K562 (cell line): ENCODE results near the gene CHAC1.

Experiments
- BHLHE40 ChIP-seq: IDR thresholded peaks from 2 replicates; pipeline ENCODE4 v1.6.1; 2011; ENCODE audit warnings: low read length, improper control_type of control experiment
- EZH2 ChIP-seq: IDR thresholded peaks from 2 replicates; pipeline ENCODE4 v1.6.1; 2012; ENCODE audit warnings: low read depth, mild to moderate bottlenecking, inconsistent platforms, low read length, borderline replicate concordance
- GABPA ChIP-seq: fragments of 200-800 bp; sonication (Bioruptor generic); conservative IDR thresholded peaks from 2 replicates; pipeline ENCODE4 v1.6.1; 2016; ENCODE audit warnings: low read depth, missing genetic modification characterization, missing compliant biosample characterization
- GABPB1 ChIP-seq: sonication (generic); formaldehyde crosslinking; IDR thresholded peaks from 2 replicates; pipeline ENCODE4 v1.8.0; 2022; ENCODE audit warnings: mild to moderate bottlenecking, missing genetic modification reagents
- JUND ChIP-seq, 2 experiments: IDR thresholded peaks; 2 replicates in 1 of 2; 3 replicates in 1 of 2; pipeline ENCODE4 v1.6.1; 2011; ENCODE audit warnings: borderline replicate concordance in 2 of 2, low read depth in 2 of 2, low read length in 2 of 2, improper control_type of control experiment in 1 of 2, missing biosample characterization in 1 of 2, missing genetic modification characterization in 1 of 2, missing genetic modification reagents in 1 of 2
- KLF1 ChIP-seq: fragments of 450-650 bp; IDR thresholded peaks from 2 replicates; pipeline ENCODE4 v1.6.1; 2016; ENCODE audit warnings: missing genetic modification characterization, missing compliant biosample characterization
- MCM5 ChIP-seq: fragments of 450-650 bp; IDR thresholded peaks from 2 replicates; pipeline ENCODE4 v1.6.1; 2016; ENCODE audit warnings: low read depth
- MEIS2 ChIP-seq: fragments of 450-650 bp; IDR thresholded peaks from 2 replicates; pipeline ENCODE4 v1.6.1; 2014; ENCODE audit warnings: mild to moderate bottlenecking; ENCODE audit not compliant: partially characterized antibody
- POLR2AphosphoS5 ChIP-seq: IDR thresholded peaks from 2 replicates; pipeline ENCODE4 v1.6.1; 2011; ENCODE audit warnings: mild to moderate bottlenecking, low read depth, low read length, moderate library complexity; ENCODE audit not compliant: control insufficient read depth, insufficient read depth
- RAD21 ChIP-seq, 2 experiments: fragments of 250-450 bp in 1 of 2; fragments of 450-650 bp in 1 of 2; sonication (Bioruptor Pico) in 1 of 2; formaldehyde crosslinking in 1 of 2; IDR thresholded peaks in 1 of 2; conservative IDR thresholded peaks in 1 of 2; 2 replicates each; pipeline versions ENCODE4 v1.4.0 to v1.8.0; 2020 to 2022; ENCODE audit warnings: mild to moderate bottlenecking in 2 of 2, moderate library complexity in 1 of 2
- RFX1 ChIP-seq: fragments of 450-650 bp; IDR thresholded peaks from 2 replicates; pipeline ENCODE4 v1.6.1; 2016; ENCODE audit warnings: mild to moderate bottlenecking, moderate library complexity
- SMARCA5 ChIP-seq: fragments of 450-650 bp; IDR thresholded peaks from 2 replicates; pipeline ENCODE4 v1.6.1; 2016
- TEAD1 ChIP-seq, 2 experiments: fragments of 450-650 bp in 1 of 2; sonication (generic) in 1 of 2; formaldehyde crosslinking; IDR thresholded peaks; 2 replicates each; pipeline versions ENCODE4 v1.4.0 to v1.8.0; 2020 to 2022; ENCODE audit warnings: mild to moderate bottlenecking in 2 of 2, missing genetic modification reagents in 1 of 2
- TF ChIP-seq, protein P1 (sequence below): fragments of 250-450 bp; sonication (Bioruptor Pico); IDR thresholded peaks from 2 replicates; pipeline ENCODE4 v1.8.0; 2021; ENCODE audit warnings: borderline replicate concordance, mild to moderate bottlenecking, moderate library complexity; ENCODE audit not compliant: poor library complexity, severe bottlenecking

- TF ChIP-seq TEAD1 (CRISPR knock-in tag; IDR thresholded peaks at IDR 0.05) = no peak
- TF ChIP-seq BHLHE40 = no peak
- TF ChIP-seq GABPB1 (CRISPR knock-in tag) = no peak
- no peak for TF ChIP-seq POLR2AphosphoS5
- no peak for TF ChIP-seq SMARCA5
- TF ChIP-seq, protein P1, sequence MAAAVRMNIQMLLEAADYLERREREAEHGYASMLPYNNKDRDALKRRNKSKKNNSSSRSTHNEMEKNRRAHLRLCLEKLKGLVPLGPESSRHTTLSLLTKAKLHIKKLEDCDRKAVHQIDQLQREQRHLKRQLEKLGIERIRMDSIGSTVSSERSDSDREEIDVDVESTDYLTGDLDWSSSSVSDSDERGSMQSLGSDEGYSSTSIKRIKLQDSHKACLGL (CRISPR knock-in tag) = no peak
- no peak for TF ChIP-seq RFX1
- no peak for TF ChIP-seq RAD21 (CRISPR knock-in tag; conservative IDR thresholded peaks at IDR 0.05 in 1 of 2, IDR thresholded peaks at IDR 0.05 in 1 of 2)
- TF ChIP-seq JUND (IDR thresholded peaks at IDR 0.05; ENCODE audit: borderline replicate concordance, low read depth, low read length) = no peak
- no peak for TF ChIP-seq JUND (tag; IDR thresholded peaks at IDR 0.05; ENCODE audit: borderline replicate concordance, low read depth, low read length)
- no peak for TF ChIP-seq MEIS2
- TF ChIP-seq MCM5 = no peak
- no peak for TF ChIP-seq GABPA (tag)
- TF ChIP-seq EZH2 = no peak
- TF ChIP-seq KLF1 (tag) = no peak
Measured at GRCh38 chr15:40959331-40960141, 6.3 kb downstream of the CHAC1 start.
